Hematopoietic multipotent progenitor cell treated with erythropoietin and hydrocortisone succinate and interleukin-3 and kit ligand, for 8 days (in vitro differentiated cells): ENCODE data around the gene CEP170B.
"Not testable (repeated sequence)": the region's sequence is repeated elsewhere in the genome, so short reads cannot be mapped to it uniquely, and the experiment has no call there.

Source experiments
- DNase-seq: peaks from one replicate; pipeline ENCODE4 v3.0.0-alpha.2; 2015

Gene CEP170B

DNA sequence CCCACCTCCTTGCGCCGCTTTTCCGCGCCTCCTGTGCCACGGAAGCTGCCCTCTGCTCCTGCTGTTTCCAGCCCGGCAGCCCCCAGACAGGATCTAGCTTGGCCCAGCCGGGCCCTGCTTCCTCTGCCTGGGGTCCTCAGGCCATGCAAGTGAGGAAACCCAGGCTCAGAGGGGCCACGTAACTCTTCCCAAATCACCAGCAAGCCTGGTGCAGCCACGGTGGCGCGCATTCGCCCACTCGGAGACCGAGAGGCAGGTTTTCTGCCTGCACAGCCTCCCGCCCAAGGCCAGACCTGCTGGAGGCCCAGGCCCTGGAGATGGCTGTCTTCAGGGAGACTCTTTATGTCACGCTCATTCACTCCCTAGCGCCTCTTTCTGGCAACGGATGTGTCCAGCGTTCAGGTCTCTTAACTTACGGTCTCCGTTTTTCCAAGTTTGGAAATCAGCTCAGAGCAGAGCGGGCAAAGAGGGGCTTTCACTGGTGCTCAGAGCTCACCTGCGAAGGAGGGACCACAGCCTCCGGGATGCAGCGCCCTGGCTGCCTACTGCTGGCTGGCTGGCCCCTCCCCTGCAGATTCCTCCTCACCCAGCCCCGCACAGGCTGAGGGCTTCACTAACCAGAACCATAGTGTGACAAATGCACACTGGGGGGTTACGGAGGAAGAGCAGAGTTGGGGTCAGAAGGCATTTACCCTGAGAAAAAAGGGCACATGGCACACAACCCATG, 20.6 kb upstream of the CEP170B start:
- DNase-seq, result no peak

DNA sequence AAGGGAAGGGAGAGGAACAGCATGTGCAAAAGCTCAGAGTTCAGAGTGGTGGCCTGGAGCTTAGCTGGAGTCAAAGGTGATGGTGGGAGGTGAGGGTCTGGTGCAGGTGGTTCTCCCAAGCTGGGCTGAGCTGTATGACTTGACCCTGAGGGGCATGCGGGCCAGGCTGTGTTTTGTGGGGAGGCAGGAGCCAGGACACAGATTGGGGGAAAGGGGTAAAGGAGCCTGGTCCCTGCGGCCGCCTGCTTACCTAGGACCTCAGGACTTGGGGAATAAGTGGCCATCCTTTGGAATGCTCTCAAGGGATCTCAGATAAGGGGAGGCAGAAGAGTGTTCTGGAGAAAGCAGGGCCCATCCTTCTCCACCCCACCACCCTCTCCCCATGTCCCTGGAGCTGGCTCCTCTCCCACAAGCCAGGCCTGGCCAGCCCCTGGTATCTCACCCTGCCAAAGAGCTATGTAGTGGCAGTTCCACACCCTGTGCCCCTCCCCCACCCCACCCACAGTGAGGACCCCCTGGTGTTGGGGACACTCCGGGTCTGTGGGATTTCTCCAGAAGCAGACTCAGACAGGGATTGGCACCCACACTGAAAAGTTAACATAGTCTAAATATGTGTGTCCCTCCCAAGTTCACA, 19.9 kb upstream of the CEP170B start:
- no peak for DNase-seq

DNA sequence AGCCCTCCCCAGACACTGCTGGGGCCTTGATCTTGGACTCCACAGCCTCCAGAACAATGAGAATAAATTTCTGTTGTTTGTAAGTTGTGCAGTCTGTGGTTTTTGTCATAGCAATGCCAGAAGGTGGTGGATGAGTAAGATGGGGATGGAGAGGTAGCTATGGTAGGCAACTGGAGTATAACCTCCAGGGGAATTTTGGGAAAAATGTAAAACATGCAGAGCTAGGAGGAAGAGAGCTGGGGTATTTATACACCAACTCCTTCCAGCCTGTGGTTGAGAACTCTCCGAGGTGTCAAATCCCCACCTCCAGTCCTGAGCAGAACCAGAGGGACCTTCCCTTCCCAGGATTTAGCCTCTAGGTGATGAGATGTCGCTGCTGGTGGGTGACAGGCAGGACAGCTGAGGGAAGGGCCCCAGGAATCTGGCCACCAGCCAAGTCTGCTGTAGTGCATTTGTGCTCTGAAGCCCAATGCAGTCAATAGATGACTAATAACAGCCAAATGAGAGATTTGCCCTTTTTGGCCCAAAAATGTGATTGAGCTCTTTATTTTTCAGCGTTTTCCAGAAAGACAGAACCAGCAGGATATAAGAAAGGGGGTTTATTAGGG, 19.1 kb upstream of the CEP170B start:
- DNase-seq, result no peak

DNA sequence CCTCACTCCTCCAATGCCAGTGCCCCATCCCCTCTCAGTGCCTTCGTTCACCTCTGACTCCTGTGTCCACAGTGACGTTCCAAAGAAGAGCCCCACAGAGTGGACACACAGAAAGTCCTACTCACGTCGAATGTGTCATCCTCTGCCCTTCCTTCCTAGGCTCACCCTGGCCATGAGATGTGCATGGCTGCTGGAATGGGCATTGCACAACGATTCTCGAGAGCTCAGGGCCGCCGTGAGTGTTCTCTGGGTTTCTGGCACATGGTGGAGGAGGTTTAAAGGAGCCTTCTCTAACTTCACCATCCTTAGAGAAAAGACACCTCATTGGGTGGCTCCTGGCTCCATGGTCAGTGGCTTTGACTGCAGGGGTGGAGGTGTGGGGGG, 12.8 kb upstream of the CEP170B start:
- no peak for DNase-seq

DNA sequence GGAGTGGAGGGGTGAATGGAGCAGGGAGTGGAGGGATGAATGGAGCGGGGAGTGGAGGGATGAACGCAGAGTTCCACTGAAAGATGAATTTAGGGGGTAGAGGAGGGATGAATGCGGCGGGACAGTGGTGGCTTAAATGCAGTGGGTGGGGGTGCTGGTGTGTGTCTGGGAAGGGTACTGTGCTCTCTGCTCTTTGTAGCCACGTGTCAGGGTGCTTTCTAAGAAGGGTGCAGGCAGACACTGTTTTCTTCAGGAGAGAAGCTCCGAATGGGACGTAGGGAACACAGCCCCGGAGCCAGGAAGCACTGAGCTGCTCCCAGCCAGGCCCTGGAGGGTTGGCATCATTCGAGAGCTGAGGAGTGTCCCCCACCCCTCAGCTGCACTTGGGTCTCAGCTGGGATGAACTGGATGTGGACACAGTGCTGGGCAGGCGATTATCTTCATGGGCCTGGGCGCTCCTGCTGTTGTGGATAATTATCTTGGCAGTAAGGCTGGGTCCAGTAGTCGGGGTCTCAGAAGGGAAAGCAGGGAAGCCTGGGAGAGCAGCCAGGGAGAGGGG, 9.5 kb upstream of the CEP170B start:
- no peak for DNase-seq

DNA sequence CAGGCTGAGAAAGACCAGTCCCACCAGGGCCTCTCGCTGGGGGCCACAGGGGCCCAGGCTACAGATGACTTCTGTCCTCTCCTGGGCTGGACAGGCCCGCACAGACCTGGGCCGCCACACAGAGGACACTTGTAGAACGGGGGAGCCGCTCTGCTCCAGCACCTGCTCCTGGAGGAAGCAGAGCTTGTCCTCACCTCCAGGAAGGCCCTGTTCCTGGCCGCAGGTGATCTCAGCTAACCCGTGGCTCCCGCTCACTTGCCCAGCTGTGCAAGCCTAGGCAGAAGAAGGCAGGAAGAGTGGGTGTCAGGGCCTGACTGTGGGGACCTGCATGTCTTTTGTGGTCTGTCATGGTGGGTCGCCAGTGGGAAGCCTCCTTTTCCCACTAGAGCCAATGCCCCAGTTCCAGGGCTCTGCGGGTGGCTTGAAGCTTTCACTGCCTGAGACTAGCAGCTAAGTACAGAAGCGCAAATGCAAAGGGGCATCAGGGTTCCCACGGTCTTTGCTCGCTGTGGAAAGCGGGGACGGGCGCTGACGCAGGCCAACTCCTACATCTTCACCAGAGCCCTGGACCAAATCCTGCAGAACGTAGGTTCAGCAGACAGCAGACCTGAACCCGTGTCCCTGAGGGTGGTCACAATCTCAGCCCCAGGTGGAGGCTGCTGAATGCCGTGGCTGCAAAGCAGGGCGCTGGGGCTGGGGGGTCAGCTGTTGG, 8.8 kb upstream of the CEP170B start:
- no peak for DNase-seq

DNA sequence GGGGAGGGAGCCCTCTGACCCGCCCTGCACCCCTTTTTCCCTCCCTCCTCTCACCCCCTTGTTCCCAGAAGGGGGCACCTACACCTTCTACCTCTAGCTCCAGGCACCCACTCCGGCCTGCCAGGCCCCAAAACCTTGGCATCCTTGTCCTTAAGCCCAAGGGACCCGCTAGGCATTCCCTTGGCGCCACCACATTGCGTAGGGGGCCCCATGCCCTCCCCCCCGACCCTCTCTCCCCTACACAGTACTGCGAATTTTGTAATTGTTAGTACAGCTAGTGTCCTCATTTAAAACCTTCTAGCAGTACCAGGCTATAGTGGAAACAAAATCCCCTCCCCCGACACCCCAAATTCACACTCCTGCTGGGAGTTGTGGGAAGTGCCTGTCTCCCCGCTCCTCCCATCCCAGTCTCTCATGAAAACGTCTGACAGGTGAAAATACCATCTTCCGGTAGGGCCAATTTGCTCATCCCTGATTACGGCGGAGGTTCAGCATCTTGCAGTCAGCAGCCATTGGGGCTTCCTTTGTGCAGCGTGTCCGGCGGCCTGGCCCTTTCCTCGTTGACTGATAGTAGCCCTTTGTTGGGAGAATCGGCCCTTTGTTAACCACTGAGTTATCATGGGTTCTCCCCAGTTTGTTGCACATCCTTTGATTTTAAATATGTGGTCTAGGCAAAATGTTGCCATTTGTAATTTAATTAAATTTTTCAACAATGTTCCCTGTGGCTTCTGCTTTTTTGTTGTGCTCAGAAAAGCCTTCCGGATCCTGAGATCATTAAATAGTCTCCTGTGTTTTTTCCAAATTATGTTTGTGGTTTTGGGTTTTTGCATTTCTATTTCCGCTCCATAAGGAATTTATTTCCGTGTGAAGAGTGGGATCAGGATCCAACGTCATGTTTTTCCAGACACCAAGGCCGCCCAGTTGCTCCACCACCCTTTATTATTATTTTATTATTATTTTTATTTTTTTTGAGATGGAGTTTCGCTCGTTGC, 7.9 kb upstream of the CEP170B start:
- DNase-seq, result no peak

DNA sequence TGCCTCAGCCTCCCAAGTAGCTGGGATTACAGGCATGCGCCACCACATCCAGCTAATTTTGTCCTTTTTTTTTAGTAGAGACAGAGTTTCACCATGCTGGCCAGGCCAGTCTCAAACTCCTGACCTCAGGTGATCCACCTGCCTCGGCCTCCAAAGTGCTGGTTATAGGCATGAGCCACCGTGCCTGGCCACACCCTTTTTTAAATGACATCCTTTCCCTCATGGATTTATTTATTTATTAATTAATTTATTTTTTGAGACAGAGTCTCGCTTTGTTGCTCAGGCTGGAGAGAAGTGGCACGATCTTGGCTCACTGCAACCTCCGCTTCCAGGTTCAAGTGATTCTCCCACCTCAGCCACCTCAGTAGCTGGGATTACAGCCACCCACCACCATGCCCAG, 7.1 kb upstream of the CEP170B start:
- not testable (repeated sequence) for DNase-seq

DNA sequence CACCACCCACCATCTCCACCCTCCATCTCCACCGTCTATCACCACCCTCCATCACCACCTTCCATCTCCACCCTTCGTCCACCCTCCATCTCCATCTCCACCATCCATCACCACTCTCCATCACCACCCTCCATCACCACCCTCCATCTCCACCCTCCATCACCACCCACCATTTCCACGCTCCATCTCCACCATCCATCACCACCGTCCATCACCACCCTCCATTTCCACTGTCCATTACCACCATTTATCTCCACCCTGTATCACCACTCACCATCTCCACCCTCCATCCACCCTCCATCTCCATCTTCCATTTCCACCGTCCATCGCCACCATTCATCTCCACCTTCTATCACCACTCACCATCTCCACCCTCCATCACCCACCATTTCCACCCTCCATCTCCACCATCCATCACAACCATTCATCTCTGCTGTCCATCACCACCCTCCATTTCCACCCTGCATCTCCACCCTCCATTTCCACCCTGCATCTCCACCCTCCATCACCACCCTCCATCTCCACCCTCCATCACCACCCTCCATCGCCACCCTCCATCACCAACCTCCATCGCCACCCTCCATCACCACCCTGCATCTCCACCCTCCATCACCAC, 6.1 kb upstream of the CEP170B start:
- no peak for DNase-seq

DNA sequence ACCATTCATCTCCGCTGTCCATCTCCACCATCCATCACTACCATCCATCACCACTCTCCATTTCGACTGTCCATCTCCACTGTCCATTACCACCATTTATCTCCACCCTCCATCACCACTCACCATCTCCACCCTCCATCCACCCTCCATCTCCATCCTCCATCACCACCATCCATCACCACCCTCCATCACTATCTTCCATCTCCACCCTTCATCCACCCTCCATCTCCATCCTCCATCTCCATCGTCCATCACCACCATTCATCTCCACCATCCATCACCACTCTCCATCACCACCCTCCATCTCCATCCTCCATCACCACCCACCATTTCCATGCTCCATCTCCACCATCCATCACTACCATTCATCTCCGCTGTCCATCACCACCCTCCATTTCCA, 5.2 kb upstream of the CEP170B start:
- no peak for DNase-seq

DNA sequence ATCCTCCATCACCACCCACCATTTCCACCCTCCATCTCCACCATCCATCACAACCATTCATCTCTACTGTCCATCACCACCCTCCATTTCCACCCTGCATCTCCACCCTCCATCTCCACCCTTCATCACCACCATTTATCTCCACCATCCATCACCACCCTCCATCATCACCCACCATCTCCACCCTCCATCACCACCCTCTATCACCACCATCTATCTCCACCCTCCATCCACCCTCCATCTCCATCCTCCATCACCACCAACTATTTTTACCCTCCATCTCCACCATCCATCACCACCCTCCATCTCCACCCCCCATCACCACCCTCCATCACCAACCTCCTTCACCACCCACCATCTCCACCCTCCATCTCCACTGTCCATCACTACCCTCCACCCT, 4.7 kb upstream of the CEP170B start:
- DNase-seq, result no peak

DNA sequence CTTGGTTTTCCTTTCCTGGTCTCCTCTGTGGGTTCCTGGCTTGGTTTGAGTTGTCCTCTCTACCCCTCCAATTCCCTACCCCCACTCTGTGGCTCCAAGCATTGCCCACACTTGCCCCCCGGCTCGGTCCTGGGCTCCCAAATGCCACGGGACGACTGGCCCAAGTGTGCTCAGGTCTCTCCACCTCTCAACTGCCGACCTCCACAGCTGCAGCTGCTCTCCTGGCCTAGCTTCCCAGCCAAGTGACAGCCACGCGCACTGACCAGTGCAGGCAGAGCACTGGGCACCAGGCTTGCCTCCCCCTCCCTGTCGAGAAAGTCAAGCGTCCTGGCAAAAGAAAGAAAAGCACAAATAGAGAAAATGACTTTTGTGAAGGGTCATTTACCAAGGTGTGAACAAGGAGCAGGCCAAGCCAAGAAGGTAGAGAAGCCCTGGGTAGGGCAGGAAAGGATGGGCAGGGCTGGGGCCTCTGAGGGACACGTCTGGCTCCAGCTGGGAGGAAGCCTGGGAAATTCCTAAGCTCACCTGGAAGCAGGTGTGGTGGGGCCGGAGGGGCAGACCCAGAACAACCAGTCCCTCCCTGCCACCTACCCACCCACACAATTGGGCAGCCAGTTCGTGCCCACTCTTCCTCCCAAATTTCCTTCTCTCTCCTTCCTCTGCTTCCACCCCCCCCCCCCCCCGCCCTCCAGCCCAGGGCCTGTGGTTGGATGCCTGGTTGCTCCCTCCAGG, 1.8 kb upstream of the CEP170B start:
- DNase-seq, result no peak

DNA sequence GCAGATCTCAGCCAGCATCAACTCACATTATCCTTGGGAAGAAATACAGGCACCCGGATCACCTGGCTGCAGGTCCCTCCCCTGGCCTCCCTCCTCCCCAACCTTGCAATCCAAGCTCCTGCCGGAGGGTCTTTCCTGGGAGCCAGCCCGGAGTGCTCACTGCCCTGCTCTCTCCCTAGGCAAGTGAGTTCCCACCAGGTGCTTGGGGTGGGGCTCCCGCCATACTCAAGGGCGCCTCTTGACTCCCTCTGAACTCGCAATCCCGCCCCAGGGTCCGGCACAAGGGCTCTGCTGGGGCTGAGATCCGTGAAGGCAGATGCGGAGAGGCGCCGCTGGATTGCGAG, 1.2 kb upstream of the CEP170B start:
- no peak for DNase-seq

DNA sequence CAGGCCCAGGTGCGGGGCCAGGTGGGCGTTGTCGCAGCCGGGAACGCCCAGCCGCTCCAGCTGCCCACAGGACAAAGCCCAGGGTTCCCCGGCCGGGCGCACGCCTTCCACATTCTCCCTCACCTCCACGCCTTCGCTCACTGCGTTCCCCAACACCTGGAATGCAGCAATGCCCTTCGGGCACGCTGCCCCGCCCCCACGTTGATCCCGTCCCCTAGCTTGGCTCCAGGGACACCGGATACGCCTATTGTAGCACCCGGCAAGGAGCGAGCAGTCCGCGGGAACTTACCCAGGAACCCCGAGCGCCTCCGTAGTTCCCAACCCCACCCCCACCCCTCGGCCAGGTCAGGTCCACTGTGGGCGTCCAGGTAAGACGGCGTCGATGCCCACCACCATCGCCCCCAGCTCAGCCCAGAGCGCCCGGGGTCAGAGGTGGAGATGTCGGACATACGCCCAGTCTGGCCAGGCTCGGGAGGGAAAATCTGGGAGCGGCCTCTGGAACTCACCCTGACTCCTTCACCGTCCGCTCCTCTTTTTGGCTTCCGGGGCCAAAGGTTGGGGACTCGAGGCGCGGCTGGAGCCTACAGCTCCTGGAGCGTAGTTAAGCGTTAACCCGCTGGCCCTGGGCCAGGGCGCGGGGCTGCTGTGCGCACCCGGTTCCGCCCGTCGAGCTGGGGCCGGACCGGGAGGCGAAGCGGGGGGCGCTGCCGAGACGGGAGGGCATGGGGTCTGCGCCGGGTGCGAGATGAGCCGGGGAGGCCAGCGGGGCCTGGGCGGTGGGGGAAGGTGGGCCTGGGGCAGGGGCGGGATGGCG, 594 bp upstream of the CEP170B start:
- DNase-seq, result no peak

DNA sequence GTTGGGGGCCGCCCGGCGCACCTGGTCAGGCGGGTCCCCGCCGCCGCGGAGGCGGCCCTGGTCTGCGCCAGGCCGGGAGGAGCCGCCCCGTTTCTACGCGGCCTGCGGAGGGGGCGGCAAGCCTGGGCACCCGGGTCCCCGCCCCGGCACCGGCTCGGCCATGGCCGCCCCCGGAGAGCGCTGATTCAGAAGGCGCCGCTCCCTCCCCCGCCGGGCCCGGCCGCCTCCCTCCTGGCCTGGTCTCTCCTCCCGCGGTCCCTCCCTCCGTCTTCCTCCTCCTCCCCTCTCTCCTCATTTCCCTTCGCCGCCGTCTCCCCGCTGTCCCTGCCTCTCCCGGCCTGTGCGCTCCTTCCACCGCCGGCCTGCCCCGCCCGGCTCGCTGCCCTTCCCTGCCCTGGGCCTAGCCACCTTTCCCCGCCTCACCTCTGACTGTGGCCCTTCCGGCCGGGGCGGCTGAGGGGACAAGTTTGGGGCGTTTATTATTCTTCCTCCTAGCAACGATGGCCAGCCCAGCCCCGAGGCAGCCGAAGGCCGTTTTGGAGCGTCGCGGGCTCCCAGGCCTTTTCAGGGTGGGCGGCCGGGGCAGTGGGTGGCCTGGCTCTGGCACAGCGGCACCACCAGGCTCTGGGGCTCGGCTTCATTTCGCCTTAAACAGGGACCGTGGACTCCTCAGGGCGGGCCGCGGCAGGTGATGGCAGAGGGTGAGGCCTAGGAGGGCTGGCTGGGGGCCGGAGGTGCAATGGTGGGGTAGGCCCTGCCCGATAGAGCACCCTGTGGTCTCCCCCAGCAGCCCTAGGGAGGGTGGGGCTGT, 768 bp downstream of the CEP170B start:
- no peak for DNase-seq

DNA sequence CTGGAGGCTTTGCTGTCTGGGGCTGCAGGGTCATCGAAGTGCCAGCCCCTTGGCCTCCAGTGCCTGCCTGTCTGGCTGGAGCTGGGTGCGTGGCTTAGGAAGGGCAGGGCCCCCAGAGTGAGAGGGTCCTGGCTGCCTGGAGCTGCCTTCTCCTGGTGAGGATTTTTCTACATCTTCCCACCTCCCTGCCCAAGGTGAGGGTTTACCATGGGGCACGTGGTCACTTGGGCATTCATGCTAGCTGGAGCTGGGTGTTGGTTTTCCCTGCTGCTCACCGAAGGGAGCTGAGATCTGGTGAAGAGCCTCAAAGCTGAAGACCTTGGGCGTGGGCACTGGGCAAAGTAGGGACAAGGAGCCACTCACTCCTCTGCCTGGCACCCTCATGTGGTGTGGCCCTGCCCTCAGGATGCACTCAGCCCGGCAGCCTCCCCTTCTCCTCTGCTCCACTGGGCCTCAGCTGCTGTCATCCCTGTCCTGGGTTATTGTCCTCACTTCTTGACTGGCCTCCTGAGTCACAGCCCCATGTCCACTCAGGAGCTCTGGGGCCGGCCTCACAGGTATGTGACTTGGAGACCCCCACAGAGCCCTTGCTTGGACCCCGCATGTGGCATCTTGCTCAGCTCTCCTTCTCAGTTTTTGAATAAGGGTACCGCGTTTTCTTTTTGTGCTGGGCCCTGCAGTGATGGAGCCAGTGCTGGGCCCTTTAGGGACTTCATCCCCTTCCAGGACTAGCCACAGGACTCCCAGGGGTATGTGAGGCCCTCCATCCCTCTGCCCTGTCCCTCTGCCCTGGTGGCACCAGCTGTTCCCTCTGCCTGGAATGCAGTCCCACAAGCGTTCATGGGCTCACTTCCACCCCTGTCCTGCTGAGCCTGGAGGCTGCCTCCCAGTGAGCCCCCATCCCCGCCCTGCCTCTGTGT, 1.6 kb downstream of the CEP170B start:
- no peak for DNase-seq

DNA sequence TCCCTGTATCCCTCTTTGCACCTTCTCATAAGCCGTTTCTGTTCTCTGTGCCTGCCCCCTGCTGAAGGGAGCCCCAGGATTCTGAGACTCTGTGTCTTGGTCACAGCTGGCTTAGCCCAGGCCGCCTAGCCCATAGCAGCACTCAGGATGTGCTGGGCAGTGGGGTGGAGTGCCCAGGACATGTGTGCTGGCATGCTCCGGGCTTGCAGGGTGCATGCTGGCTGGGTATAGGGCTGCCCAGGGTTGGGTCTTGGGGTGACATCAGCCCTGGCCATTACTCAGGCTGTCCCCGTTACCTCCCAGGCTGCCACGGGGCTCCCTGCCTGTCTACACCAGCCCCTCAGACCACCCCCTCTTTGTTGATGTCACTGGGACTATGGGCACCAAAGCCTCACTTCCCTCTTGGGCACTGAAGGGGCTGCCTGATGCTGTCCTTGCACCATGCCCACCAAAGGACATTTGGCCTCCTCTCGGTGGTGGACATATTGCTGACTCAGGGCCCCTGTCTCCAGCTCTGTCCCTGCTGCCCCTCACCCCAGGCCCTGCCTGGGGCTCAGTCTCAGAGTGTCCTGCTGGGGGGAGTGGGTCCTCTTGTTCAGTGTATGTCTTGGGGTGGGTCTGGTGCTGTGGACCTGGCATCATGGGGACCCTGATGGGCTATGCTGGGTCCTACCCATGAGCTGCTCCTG, 2.4 kb downstream of the CEP170B start:
- no peak for DNase-seq
